Dermis blood vessel endothelial cell (primary cell): ENCODE measurements around the gene SMAD9. TPM values are rescaled to one million over a fixed set of nuclear protein-coding genes. Genes with fewer than 3 reads are reported as not detected.

ENCODE experiments used
- DNase-seq: peaks from one replicate; pipeline ENCODE4 v3.0.0; 2010
- total RNA-seq: library from RNA; depleted of rRNA; stranded (reverse); fragments of >200 nt; gene quantifications from 2 replicates; pipeline ENCODE4 v1.2.3, GENCODE V29; 2014

Gene SMAD9
- total RNA-seq, 1 donor from 2014 or later: 11.1 TPM

GRCh38 chr13:36862002-36862685, 57.9 kb downstream of the SMAD9 start:
- DNase-seq: peak; percentile 69

GRCh38 chr13:36859259-36859658, 60.8 kb downstream of the SMAD9 start:
- DNase-seq: no peak

- DNase-seq: peak; percentile 84
Observed at GRCh38 chr13:36858290-36858689, 61.7 kb downstream of the SMAD9 start.

GRCh38 chr13:36857253-36857652, 62.8 kb downstream of the SMAD9 start:
- DNase-seq: peak; percentile 10

- DNase-seq: peak; percentile 57
Observed at GRCh38 chr13:36850790-36851438, 69.1 kb downstream of the SMAD9 start.

- DNase-seq: peak; percentile 53
Observed at GRCh38 chr13:36848199-36848982, 71.6 kb downstream of the SMAD9 start.

- no peak for DNase-seq
Observed at GRCh38 chr13:36847606-36848005, 72.4 kb downstream of the SMAD9 start.

GRCh38 chr13:36841391-36841790, 78.6 kb downstream of the SMAD9 start:
- DNase-seq: no peak

GRCh38 chr13:36840718-36841250, 79.3 kb downstream of the SMAD9 start:
- DNase-seq: no peak

GRCh38 chr13:36839981-36840380, 80.1 kb downstream of the SMAD9 start:
- no peak for DNase-seq

- no peak for DNase-seq
Observed at GRCh38 chr13:36839281-36839680, 80.8 kb downstream of the SMAD9 start.

GRCh38 chr13:36837354-36838092, 82.5 kb downstream of the SMAD9 start:
- DNase-seq: no peak

- DNase-seq: no peak
Observed at GRCh38 chr13:36834299-36834698, 85.7 kb downstream of the SMAD9 start.

- no peak for DNase-seq
Observed at GRCh38 chr13:36831291-36831690, 88.7 kb downstream of the SMAD9 start.

- DNase-seq: no peak
Observed at GRCh38 chr13:36829753-36830152, 90.3 kb downstream of the SMAD9 start.

GRCh38 chr13:36822785-36823184, 97.3 kb downstream of the SMAD9 start:
- DNase-seq: peak; percentile 76

GRCh38 chr13:36820222-36820621, 99.8 kb downstream of the SMAD9 start:
- DNase-seq: no peak

- peak; percentile 35 for DNase-seq
Observed at GRCh38 chr13:36819739-36820090, 100.3 kb downstream of the SMAD9 start.

- peak; percentile 93 for DNase-seq
Observed at GRCh38 chr13:36818804-36819738, 101.0 kb downstream of the SMAD9 start, which contains the start of gene RFXAP. Gene RFXAP (plus strand): TSS chr13:36819222. CDS start chr13:36819358, 136 bp downstream.

GRCh38 chr13:36817996-36818803, 101.8 kb downstream of the SMAD9 start:
- DNase-seq: no peak
